LNCaP clone FGC (cell line): ENCODE measurements around the gene DEPDC1B.
"Not testable (repeated sequence)": the region's sequence is repeated elsewhere in the genome, so short reads cannot be mapped to it uniquely, and the experiment has no call there.

Experiments
- DNase-seq: peaks from one replicate; pipeline ENCODE4 v3.0.0-alpha.2; 2011; ENCODE audit warnings: low read depth
- H3K4me3 ChIP-seq: 2 replicates; pipeline ENCODE4 v1.5.1; 2011; ENCODE audit warnings: mild to moderate bottlenecking, low read depth, low read length, control low read depth
- TF ChIP-seq, protein P1 (sequence below): IDR thresholded peaks from 2 replicates; pipeline ENCODE4 v1.5.1; 2012; ENCODE audit warnings: mild to moderate bottlenecking; ENCODE audit not compliant: control insufficient read depth, insufficient read depth; ENCODE audit errors: extremely low read depth

The DEPDC1B gene

DNA sequence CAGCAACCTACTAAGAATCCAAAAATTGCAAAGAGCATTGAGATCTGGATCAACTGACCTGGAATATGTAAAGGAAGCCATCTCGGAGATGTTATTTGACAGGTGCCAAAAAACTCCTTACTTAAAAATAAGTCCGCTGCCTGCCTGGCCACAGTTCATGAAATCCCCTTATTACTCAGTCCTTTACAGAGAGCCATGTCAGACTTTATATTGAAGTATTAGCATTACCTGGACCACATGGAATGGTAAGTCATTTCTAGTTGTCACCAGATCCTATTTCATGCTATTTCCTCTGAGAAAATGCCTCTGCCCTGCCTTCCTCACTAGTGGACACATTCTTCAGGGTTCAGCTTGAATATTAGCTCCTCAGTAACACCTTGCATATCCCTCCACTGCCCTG lies 115.7 kb downstream of the DEPDC1B start:
- TF ChIP-seq, protein P1, sequence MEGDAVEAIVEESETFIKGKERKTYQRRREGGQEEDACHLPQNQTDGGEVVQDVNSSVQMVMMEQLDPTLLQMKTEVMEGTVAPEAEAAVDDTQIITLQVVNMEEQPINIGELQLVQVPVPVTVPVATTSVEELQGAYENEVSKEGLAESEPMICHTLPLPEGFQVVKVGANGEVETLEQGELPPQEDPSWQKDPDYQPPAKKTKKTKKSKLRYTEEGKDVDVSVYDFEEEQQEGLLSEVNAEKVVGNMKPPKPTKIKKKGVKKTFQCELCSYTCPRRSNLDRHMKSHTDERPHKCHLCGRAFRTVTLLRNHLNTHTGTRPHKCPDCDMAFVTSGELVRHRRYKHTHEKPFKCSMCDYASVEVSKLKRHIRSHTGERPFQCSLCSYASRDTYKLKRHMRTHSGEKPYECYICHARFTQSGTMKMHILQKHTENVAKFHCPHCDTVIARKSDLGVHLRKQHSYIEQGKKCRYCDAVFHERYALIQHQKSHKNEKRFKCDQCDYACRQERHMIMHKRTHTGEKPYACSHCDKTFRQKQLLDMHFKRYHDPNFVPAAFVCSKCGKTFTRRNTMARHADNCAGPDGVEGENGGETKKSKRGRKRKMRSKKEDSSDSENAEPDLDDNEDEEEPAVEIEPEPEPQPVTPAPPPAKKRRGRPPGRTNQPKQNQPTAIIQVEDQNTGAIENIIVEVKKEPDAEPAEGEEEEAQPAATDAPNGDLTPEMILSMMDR: no peak
- H3K4me3 ChIP-seq: no peak overlapping the region
- DNase-seq: no peak

DNA sequence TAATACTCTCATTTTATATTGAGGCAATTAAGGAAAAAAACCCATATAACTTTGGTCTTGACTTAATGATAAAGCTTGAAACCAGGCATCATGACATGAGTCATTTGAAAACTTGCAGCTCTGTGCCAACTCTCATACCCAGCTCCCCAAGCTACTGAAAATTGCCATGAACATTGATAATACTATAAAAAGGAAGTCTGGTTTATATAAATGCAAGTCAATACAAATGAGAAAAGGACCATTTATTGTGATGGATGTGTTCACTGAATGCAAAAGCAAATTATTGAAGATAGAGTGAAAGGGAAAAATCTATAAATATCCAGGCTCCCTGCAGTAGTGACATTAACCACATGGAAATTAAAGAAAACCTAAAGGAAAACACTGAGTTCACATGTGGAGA lies 116.3 kb downstream of the DEPDC1B start:
- TF ChIP-seq, protein P1: no peak
- no peak overlapping the region for H3K4me3 ChIP-seq
- no peak for DNase-seq

DNA sequence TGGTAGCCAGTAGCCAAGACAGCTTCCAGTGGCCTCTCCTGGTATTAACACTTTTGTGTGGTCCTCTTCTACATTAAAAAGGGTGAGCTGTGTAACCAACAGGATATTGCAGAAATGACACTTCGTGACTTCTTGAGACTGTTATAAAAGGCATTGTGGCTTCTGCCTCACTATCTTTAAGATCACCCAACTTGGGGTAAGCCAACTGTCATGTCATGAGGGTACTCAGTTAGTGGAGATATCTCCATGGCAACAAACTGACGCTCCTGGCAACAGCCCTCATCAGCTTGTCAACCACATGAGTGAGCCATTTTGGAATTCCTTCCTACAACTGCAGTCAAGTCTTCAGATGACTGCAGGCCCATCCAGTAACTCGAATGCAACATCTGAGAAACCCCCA lies 121.7 kb downstream of the DEPDC1B start:
- TF ChIP-seq, protein P1: no peak
- no peak for DNase-seq
- H3K4me3 ChIP-seq: no peak overlapping the region

DNA sequence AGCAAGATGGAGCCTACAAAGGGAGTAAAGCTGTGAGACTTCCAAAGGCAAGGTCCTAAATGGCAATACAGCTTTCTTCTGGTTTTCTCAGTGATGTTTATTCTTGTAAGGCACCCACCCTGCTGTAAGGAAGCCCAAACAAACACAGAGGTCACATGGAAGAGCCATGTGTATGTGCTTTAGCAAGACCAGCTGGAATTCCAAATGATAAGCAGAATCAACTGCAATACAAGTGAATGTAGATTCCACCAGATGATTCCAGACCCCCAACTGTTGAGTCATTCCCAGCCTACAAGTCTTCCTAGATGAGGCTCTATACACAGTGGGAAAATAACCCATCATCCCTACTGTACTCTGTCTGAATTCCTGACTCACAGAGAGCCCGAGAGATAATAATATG lies 122.8 kb downstream of the DEPDC1B start:
- H3K4me3 ChIP-seq: no peak overlapping the region
- DNase-seq: no peak
- TF ChIP-seq, protein P1: no peak

DNA sequence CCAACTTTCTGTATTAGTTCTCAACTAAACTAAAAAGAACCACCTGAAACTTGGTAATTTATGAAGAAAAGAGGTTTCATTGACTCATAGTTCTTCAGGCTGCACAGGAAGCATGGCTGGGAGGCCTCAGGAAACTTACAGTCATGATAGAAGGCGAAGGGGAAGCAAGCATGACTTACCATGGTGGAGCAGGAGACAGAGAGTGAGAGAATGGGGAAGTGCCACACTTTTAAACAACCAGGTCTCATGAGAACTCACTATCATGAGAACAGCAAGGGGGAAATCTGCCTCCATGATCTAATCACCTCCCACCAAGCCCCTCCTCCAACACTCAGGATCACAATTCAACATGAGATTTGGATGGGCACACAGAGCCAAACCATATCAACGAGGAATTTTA lies 123.5 kb downstream of the DEPDC1B start:
- DNase-seq: no peak
- TF ChIP-seq, protein P1: no peak
- H3K4me3 ChIP-seq: no peak overlapping the region

DNA sequence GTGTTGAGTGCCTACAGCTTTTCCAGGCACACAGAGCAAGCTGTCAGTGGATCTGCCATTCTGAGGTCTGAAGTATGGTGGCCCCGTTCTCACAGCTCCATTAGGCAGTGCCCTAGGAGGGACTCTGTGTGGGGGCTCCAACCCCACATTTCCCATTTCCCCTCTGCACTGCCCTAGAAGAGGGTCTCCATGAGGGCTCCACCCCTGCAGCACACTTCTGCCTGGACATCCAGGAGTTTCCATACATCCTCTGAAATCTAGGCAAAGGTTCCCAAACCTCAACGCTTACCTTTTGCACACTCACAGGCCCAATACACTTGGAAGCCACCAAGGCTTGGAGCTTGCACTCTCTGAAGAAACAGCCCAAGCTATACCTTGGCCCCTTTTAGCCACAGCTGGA lies 131.3 kb downstream of the DEPDC1B start:
- no peak for DNase-seq
- TF ChIP-seq, protein P1: no peak
- H3K4me3 ChIP-seq: no peak overlapping the region

DNA sequence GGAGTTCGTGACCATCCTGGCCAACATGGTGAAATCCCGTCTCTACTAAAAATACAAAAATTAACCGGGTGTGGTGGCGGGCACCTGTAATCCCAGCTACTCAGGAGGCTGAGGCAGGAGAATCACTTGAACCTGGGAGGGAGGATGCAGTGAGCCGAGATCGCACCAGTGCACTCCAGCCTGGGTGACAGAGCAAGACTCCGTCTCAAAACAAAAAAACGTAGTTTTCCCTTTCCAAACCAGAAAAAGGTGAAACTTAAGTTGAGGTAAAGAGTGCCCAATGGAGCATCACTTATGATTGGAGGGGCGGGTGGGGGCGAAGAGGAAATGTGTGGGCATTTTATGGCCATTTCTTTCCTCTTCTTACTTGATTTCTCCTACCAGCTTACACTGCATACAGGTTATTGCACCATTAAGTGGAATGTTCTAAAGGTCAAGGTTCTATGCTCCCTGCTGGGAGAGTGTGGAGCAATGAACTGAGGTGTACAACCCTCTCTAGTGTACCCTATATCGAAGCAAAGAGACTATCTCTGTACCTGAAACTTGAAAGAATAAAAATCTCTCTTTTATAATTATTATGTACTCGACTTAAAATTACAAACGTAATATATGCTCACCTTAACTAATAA lies 136.2 kb downstream of the DEPDC1B start:
- TF ChIP-seq, protein P1: no peak
- no peak overlapping the region for H3K4me3 ChIP-seq
- DNase-seq: no peak

DNA sequence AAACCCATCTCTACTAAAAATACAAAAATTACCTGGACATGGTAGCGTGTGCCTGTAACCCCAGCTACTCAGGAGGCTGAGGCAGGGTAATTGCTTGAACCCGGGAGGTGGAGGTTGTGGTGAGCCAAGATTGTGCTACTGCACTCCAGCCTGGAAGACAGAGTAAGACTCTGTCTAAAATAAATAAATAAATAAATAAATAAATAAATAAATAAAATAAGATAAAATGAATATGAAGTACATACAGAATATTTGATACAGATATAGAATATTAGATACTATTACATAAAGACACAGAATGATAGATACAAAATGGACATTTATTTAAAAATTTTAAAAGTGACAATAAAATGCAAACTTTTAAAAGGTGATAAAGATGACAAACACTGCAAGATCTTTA lies 146.7 kb downstream of the DEPDC1B start:
- H3K4me3 ChIP-seq, DNase-seq: not testable (repeated sequence)
